Right lobe of liver (tissue), 6 donors: ENCODE measurements around the gene ARX. TPM values are rescaled to one million over a fixed set of nuclear protein-coding genes. Genes with fewer than 3 reads are reported as not detected.

Source experiments
- ATAC-seq, 4 donors: fragments of 200-7000 bp; cut with Tn5 transposase; one replicate each; pipeline ENCODE4 v1.9.1; 2020; ENCODE audit warnings: mild to moderate bottlenecking in 4 of 4, moderate library complexity in 4 of 4
- DNase-seq, 3 donors: peaks; one replicate each; pipeline ENCODE4 v3.0.0-alpha.2; 2020
- H3K27ac ChIP-seq, 3 donors: fragments of 200-600 bp; one replicate each; pipeline ENCODE4 v1.8.0; 2022
- H3K27me3 ChIP-seq, 2 donors: fragments of 200-600 bp; one replicate each; pipeline ENCODE4 v1.8.0; 2022
- H3K36me3 ChIP-seq, 4 donors: fragments of 200-600 bp; sonication (generic) in 1 of 4; one replicate each; pipeline versions ENCODE4 v1.5.1 to v1.8.0; 2017 to 2022; ENCODE audit warnings: control low read depth in 1 of 4
- H3K4me1 ChIP-seq, 4 donors: fragments of 200-600 bp; sonication (generic) in 1 of 4; one replicate each; pipeline versions ENCODE4 v1.5.1 to v1.8.0; 2017 to 2022; ENCODE audit warnings: control low read depth in 1 of 4
- H3K4me3 ChIP-seq, 3 donors: fragments of 200-600 bp; one replicate each; pipeline ENCODE4 v1.8.0; 2022
- H3K9me3 ChIP-seq, 4 donors: fragments of 200-600 bp; sonication (generic) in 1 of 4; one replicate each; pipeline versions ENCODE4 v1.5.1 to v1.8.0; 2017 to 2022; ENCODE audit warnings: control low read depth in 1 of 4
- POLR2A ChIP-seq: fragments of 450-650 bp; IDR thresholded peaks from one replicate; pipeline ENCODE4 v1.6.1; 2017; ENCODE audit warnings: antibody characterized with exemption, mild to moderate bottlenecking
- WGBS: methylation state at CpG from one replicate; pipeline ENCODE4 v1.1.6; 2018; ENCODE audit warnings: low coverage, low lambda C conversion rate; ENCODE audit not compliant: insufficient coverage; ENCODE audit errors: missing lambda C conversion rate; 5-methylcytosine and 5-hydroxymethylcytosine counted together
- intact Hi-C, 2 donors: fragments of 100-400 bp; cut with DNase I; formaldehyde crosslinking; loops; one replicate each; pipeline versions ENCODE4 v1.11.2 to v1.14.1; 2022
- total RNA-seq, 6 experiments: library from RNA; depleted of rRNA in 2 of 6; stranded (reverse); fragments of >200 nt in 2 of 6; fragmentation: NEBNext Ultra II Directional in 3 of 6; extraction: Animal tissue kit (Norgen Biotek cat#: 25700) in 3 of 6; gene quantifications; one replicate each; pipeline versions ENCODE4 v1.1.0 to v1.2.4, GENCODE V29; 2016 to 2023
- TF ChIP-seq, protein P1 (sequence below), 4 donors: fragments of 200-600 bp in 3 of 4; fragments of 450-650 bp in 1 of 4; IDR thresholded peaks; one replicate each; pipeline versions ENCODE4 v1.5.1 to v1.8.0; 2016 to 2022; ENCODE audit warnings: antibody characterized with exemption in 4 of 4, mild to moderate bottlenecking in 2 of 4
- donor health status: DM: no; HTN: yes; CAD: no.
- donor health status: DM: no; HTN: no; CAD: no.
- donor health status: DM: no; HTN: no; CAD: no.
- donor health status: DM: no; HTN: yes; CAD: no.
- donor health status: DM: no; HTN: yes; CAD: no.

ARX gene
- total RNA-seq, 6 experiments from 2014 or later: not detected

DNA sequence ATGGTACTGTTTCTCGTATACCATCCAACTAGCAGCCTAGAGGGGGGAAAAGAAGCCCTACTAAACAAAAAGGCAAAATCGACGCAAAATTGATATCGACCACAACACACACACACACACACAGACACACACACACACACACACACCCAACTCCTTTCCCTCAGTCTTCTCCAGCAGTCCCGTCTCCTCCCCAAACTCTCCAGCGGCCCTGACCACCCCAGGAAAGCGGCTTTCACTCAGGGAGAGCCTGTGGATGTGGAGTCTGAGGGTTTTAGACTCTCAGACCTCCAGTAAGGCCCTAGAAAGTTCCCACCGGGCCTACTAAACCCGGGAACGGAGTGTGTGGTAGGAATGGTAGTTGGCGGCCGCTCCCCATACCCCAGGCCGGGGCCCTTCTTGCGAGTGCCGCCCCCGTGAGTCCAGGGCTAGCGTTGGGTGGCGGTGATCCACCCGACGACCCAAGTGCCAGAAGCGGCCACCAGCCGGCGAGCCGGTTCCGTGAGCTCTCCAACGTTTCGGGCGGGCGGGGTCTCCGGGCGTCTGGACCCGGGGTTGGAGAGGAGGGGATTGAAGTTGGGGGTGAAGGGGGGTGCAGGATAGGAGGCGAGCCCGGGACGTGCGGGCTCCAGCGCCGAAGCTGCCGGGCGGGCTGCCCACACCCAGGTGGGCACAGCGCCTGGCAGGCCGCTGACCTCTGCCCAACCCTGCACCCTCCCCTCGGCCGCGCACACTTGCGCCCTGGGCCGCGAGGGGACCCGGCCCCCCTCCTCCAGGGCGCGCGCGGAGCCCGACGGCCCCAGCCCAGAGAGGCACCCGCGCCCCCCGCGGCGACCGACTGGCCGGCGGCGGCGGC lies 13.7 kb downstream of the ARX start:
- no peak overlapping the region for H3K4me3 ChIP-seq
- intact Hi-C loops: no loop called here
- no peak for DNase-seq
- no peaks in the 10 kb centered on the region for H3K36me3 ChIP-seq
- 31% methylated on average over 9 of the region's 65 CpGs for WGBS
- TF ChIP-seq POLR2A: no peak
- TF ChIP-seq, protein P1, sequence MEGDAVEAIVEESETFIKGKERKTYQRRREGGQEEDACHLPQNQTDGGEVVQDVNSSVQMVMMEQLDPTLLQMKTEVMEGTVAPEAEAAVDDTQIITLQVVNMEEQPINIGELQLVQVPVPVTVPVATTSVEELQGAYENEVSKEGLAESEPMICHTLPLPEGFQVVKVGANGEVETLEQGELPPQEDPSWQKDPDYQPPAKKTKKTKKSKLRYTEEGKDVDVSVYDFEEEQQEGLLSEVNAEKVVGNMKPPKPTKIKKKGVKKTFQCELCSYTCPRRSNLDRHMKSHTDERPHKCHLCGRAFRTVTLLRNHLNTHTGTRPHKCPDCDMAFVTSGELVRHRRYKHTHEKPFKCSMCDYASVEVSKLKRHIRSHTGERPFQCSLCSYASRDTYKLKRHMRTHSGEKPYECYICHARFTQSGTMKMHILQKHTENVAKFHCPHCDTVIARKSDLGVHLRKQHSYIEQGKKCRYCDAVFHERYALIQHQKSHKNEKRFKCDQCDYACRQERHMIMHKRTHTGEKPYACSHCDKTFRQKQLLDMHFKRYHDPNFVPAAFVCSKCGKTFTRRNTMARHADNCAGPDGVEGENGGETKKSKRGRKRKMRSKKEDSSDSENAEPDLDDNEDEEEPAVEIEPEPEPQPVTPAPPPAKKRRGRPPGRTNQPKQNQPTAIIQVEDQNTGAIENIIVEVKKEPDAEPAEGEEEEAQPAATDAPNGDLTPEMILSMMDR (IDR thresholded peaks at IDR 0.05): no peak
- peak in 1 of 4 donors; percentile 14 for ATAC-seq
- no peaks in the 10 kb centered on the region for H3K4me1 ChIP-seq
- peaks cover 7 to 31% of the 10 kb centered on the region in 2 donors for H3K27me3 ChIP-seq
- no peak overlapping the region for H3K27ac ChIP-seq
- no peaks in the 10 kb centered on the region for H3K9me3 ChIP-seq

DNA sequence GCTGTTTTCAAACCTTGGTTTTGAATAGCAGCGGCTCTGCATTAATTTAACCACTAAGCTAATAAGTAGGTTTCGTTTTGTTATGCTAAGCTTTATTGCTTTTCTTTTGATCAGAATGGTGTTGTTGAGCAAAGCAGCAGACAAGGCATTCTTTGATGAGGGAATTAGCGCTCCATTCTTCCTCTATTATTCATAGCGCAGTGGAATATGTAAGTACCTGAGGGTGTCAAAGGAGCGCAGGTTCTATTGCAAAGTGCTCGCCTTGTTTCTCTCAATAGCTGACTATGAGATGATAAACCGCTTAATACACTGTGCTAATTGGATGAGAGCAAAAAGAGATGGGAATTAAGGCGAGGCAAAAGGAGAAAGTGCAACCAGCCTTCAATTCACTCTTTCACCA lies 16.3 kb downstream of the ARX start:
- Histone ChIP-seq H3K4me1 (no peaks in the 10 kb centered on the region), H3K36me3 (no peaks in the 10 kb centered on the region), H3K27me3 (peaks cover under 1 to 10% of the 10 kb centered on the region in 2 donors), H3K27ac (no peak overlapping the region), H3K4me3 (no peak overlapping the region), H3K9me3 (no peaks in the 10 kb centered on the region)
- no peak for TF ChIP-seq POLR2A
- TF ChIP-seq, protein P1 (IDR thresholded peaks at IDR 0.05): no peak
- 44% methylated on average over 8 of the region's 8 CpGs for WGBS
- intact Hi-C loops: no loop called here
- DNase-seq (no peak), ATAC-seq (no peak)

DNA sequence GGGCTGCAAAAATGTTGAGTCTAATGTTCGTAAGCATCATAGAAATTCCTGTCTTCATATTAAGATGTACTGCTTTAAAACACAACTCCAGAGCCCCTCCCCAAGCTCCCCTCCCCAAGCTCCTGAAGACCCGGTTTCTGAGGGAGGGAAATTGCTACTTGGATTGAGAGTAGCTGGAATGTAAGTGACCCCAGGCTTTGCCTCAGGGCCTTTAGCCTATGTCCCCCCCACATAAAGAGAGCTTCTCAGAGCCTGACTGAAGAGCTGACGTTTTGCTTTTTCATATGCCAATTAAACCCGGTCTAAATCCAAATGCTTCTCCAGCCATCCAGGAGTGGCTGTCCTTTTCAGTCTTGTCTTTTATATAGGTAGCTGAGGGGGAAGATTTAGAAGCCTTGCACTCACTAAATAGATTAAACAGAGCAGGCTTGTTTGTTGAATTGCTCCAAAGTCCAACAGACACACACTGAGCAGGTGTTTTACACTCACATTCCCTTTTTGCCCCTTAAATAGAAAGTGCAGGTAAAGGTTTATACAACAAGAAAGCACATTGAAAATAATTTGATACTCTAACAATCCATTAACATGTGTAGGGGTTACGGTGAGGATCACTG lies 19.6 kb downstream of the ARX start:
- WGBS: 51% methylated on average over 5 of the region's 5 CpGs
- peak; percentile 33 to 75 (median 56) for ATAC-seq

DNA sequence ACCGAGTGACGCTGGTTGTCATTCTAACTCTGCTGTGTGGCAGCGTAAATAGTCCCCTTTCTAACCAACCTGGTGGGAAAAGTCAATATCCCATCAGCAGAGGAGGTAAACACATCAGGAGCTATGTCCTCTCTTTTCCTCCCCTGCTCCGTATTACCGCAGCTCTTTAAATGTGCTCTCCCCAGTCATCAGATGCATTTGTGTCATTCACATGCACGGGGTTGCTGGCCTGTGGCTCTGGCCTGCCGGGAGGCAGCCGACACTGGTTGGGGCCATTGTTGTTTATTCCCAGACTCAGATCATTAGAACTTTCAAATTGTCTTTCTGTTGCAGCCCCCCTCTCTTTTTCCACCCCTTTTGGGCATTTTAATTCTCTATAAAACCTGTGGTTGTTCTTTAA lies 21.9 kb downstream of the ARX start:
- TF ChIP-seq POLR2A: no peak
- TF ChIP-seq, protein P1 (IDR thresholded peaks at IDR 0.05): no peak
- Histone ChIP-seq H3K4me3 (no peak overlapping the region), H3K27ac (no peak overlapping the region), H3K4me1 (no peaks in the 10 kb centered on the region), H3K27me3 (no peaks in the 10 kb centered on the region), H3K36me3 (no peaks in the 10 kb centered on the region), H3K9me3 (no peaks in the 10 kb centered on the region)
- DNase-seq (no peak), ATAC-seq (no peak)
- intact Hi-C loops: no loop called here
- 54% methylated on average over 5 of the region's 8 CpGs for WGBS

More for the DNA sequence above, 19.6 kb downstream of the ARX start:
- DNase-seq: no peak
- H3K4me3 ChIP-seq: no peak overlapping the region
- H3K9me3 ChIP-seq: no peaks in the 10 kb centered on the region
- TF ChIP-seq, protein P1 (IDR thresholded peaks at IDR 0.05): no peak
- no peak for TF ChIP-seq POLR2A
- H3K27ac ChIP-seq: no peak overlapping the region
- no peaks in the 10 kb centered on the region for H3K27me3 ChIP-seq
- no peaks in the 10 kb centered on the region for H3K4me1 ChIP-seq
- no peaks in the 10 kb centered on the region for H3K36me3 ChIP-seq
- intact Hi-C loops: no loop called here
